Hepatocyte (in vitro differentiated cells): Measurements from ENCODE around the gene GCH1. TPM values are rescaled to one million over a fixed set of nuclear protein-coding genes. Genes with fewer than 3 reads are reported as not detected.

Experiments used
- DNase-seq: peaks from one replicate; pipeline ENCODE4 v3.0.0-alpha.2; 2016; ENCODE audit warnings: low spot score
- H2AFZ ChIP-seq: fragments of 200-600 bp; sonication (generic); 2 replicates; pipeline ENCODE4 v1.6.0; 2016; ENCODE audit warnings: antibody characterized with exemption, mild to moderate bottlenecking
- H3K27ac ChIP-seq: fragments of 200-600 bp; sonication (generic); 2 replicates; pipeline ENCODE4 v1.5.1; 2016; ENCODE audit warnings: mild to moderate bottlenecking
- H3K27me3 ChIP-seq: fragments of 200-600 bp; sonication (generic); 2 replicates; pipeline ENCODE4 v1.6.1; 2016
- H3K36me3 ChIP-seq: fragments of 200-600 bp; sonication (generic); replicated peaks from 2 replicates; pipeline ENCODE4 v1.5.1; 2016; ENCODE audit warnings: low read depth; ENCODE audit not compliant: insufficient read depth
- H3K4me1 ChIP-seq: fragments of 200-600 bp; sonication (generic); 2 replicates; pipeline ENCODE4 v1.5.1; 2016; ENCODE audit warnings: mild to moderate bottlenecking, moderate library complexity; ENCODE audit not compliant: insufficient read depth
- H3K4me2 ChIP-seq: fragments of 200-600 bp; sonication (generic); 2 replicates; pipeline ENCODE4 v1.6.0; 2016
- H3K4me3 ChIP-seq: fragments of 200-600 bp; sonication (generic); 2 replicates; pipeline ENCODE4 v1.5.1; 2016; ENCODE audit warnings: mild to moderate bottlenecking
- H3K79me2 ChIP-seq: fragments of 200-600 bp; sonication (generic); 2 replicates; pipeline ENCODE4 v1.6.0; 2017; ENCODE audit warnings: mild to moderate bottlenecking
- H3K9me2 ChIP-seq: fragments of 200-600 bp; sonication (generic); replicated peaks from 2 replicates; pipeline ENCODE4 v1.6.0; 2017; ENCODE audit warnings: mild to moderate bottlenecking; ENCODE audit not compliant: insufficient read depth
- H3K9me3 ChIP-seq: fragments of 200-600 bp; sonication (generic); 2 replicates; pipeline ENCODE4 v1.5.1; 2016; ENCODE audit warnings: low read depth, mild to moderate bottlenecking
- H4K20me1 ChIP-seq: fragments of 200-600 bp; sonication (generic); 2 replicates; pipeline ENCODE4 v1.6.0; 2016; ENCODE audit warnings: mild to moderate bottlenecking; ENCODE audit not compliant: insufficient read depth, poor library complexity, severe bottlenecking
- CTCF ChIP-seq: fragments of 200-600 bp; sonication (generic); IDR thresholded peaks from 2 replicates; pipeline ENCODE4 v1.5.1; 2016; ENCODE audit warnings: antibody characterized with exemption, mild to moderate bottlenecking; ENCODE audit not compliant: poor library complexity
- EZH2 ChIP-seq: fragments of 200-600 bp; sonication (generic); IDR thresholded peaks from 2 replicates; pipeline ENCODE4 v1.6.1; 2016; ENCODE audit warnings: antibody characterized with exemption, mild to moderate bottlenecking, borderline replicate concordance
- EZH2phosphoT487 ChIP-seq: fragments of 200-600 bp; sonication (generic); IDR thresholded peaks from one replicate; pipeline ENCODE4 v1.6.1; 2018; ENCODE audit warnings: antibody characterized with exemption, mild to moderate bottlenecking, low read depth, moderate library complexity; ENCODE audit not compliant: unreplicated experiment, severe bottlenecking
- WGBS: methylation state at CpG from one replicate; pipeline ENCODE4 v1.1.6; 2016; ENCODE audit warnings: low lambda C conversion rate; ENCODE audit errors: missing lambda C conversion rate; 5-methylcytosine and 5-hydroxymethylcytosine counted together
- polyA plus RNA-seq: library from polyadenylated mRNA; unstranded; fragments of >200 nt; fragmentation: Nextera tagmentation; extraction: Ambion mirVana; gene quantifications from 2 replicates; pipeline ENCODE4 v1.2.1, GENCODE V29; 2016
- total RNA-seq: library from RNA; depleted of rRNA; stranded (reverse); fragments of >200 nt; gene quantifications from 2 replicates; pipeline ENCODE4 v1.2.3, GENCODE V29; 2014

GCH1 gene
- total and polyA plus RNA-seq, 2 experiments from 2014 or later = 19.3 to 29.9 TPM

- WGBS = 89% methylated on average over 3 of the region's 3 CpGs
- no peak for DNase-seq
- Histone ChIP-seq H3K27me3 (no peaks in the 10 kb centered on the region), H3K79me2 (no peaks in the 10 kb centered on the region), H3K9me2 (no peaks in the 10 kb centered on the region), H4K20me1 (no peaks in the 10 kb centered on the region), H3K36me3 (no peaks in the 10 kb centered on the region), H3K27ac (no peak overlapping the region), H3K4me3 (no peak overlapping the region), H3K4me2 (no peak overlapping the region), H3K4me1 (peaks cover 4% of the 10 kb centered on the region), H3K9me3 (no peaks in the 10 kb centered on the region), H2AFZ (no peak overlapping the region)
- TF ChIP-seq EZH2 (no peak), CTCF (no peak), EZH2phosphoT487 (no peak)
Measured at GRCh38 chr14:54840336-54840735, 62.3 kb downstream of the GCH1 start.

- Histone ChIP-seq H3K9me3 (no peaks in the 10 kb centered on the region), H3K79me2 (no peaks in the 10 kb centered on the region), H4K20me1 (no peaks in the 10 kb centered on the region), H3K4me1 (peaks cover 4% of the 10 kb centered on the region), H3K4me2 (no peak overlapping the region), H3K27ac (peak overlapping the region; percentile 6), H3K27me3 (no peaks in the 10 kb centered on the region), H3K4me3 (no peak overlapping the region), H2AFZ (no peak overlapping the region), H3K36me3 (no peaks in the 10 kb centered on the region), H3K9me2 (no peaks in the 10 kb centered on the region)
- TF ChIP-seq EZH2 = no peak
- no peak for TF ChIP-seq EZH2phosphoT487
- TF ChIP-seq CTCF = no peak
- DNase-seq = peak; percentile 28
- WGBS = 83% methylated on average over 3 of the region's 3 CpGs
Measured at GRCh38 chr14:54839701-54840119, 62.9 kb downstream of the GCH1 start.

GRCh38 chr14:54838931-54839512 lies 63.6 kb downstream of the GCH1 start:
- DNase-seq = no peak
- Histone ChIP-seq H3K27ac (peak overlapping the region; percentile 6), H3K4me1 (peaks cover 4% of the 10 kb centered on the region), H2AFZ (no peak overlapping the region), H4K20me1 (no peaks in the 10 kb centered on the region), H3K4me2 (no peak overlapping the region), H3K9me2 (no peaks in the 10 kb centered on the region), H3K4me3 (no peak overlapping the region), H3K36me3 (no peaks in the 10 kb centered on the region), H3K9me3 (no peaks in the 10 kb centered on the region), H3K27me3 (no peaks in the 10 kb centered on the region), H3K79me2 (no peaks in the 10 kb centered on the region)
- 84% methylated on average over 10 of the region's 10 CpGs for WGBS
- TF ChIP-seq EZH2phosphoT487 = no peak
- no peak for TF ChIP-seq CTCF
- no peak for TF ChIP-seq EZH2

DNA sequence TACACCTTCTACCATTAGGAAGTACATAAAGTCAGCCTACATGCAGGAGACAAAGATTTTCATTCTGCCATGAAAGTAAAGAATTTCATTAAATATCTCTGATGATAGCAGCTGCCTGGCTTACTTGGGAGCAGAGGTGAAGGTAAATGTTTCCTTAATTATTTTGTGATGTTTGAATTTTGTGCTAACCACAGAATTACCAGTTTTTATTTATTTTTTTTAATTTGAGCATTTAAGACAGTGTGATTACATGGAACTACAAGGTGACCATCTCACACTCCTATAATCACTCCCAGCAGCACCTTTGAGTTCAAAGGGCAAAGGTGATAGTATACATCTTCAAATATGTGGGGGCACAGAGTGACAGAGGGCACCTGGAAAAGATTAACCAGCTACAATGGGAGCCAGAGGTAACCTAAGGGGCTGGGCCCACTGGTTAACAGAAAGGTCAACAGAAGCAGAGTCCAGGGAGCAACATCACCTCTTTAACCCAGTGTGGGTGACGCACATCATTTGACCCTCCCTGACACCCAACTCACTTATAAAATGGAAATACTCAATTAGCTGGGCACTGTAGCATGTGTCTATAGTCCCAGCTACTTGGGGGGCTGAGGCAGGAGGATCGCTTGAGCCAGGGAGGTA lies 65.0 kb downstream of the GCH1 start:
- H2AFZ ChIP-seq = no peak overlapping the region
- H3K4me1 ChIP-seq = peaks cover 4% of the 10 kb centered on the region
- H3K4me2 ChIP-seq = no peak overlapping the region
- no peaks in the 10 kb centered on the region for H3K79me2 ChIP-seq
- H4K20me1 ChIP-seq = no peaks in the 10 kb centered on the region
- H3K9me3 ChIP-seq = no peaks in the 10 kb centered on the region
- H3K27ac ChIP-seq = peak overlapping the region; percentile 59
- H3K27me3 ChIP-seq = no peaks in the 10 kb centered on the region
- H3K9me2 ChIP-seq = no peaks in the 10 kb centered on the region
- no peak for TF ChIP-seq CTCF
- no peak for TF ChIP-seq EZH2phosphoT487
- TF ChIP-seq EZH2 = no peak
- H3K36me3 ChIP-seq = no peaks in the 10 kb centered on the region
- H3K4me3 ChIP-seq = no peak overlapping the region
- 80% methylated on average over 2 of the region's 2 CpGs for WGBS
- peak; percentile 45 for DNase-seq
